ENCODE data around the gene ZNF670.
"Not testable (repeated sequence)": the region's sequence is repeated elsewhere in the genome, so short reads cannot be mapped to it uniquely, and the experiment has no call there.

ZNF670 gene

DNA sequence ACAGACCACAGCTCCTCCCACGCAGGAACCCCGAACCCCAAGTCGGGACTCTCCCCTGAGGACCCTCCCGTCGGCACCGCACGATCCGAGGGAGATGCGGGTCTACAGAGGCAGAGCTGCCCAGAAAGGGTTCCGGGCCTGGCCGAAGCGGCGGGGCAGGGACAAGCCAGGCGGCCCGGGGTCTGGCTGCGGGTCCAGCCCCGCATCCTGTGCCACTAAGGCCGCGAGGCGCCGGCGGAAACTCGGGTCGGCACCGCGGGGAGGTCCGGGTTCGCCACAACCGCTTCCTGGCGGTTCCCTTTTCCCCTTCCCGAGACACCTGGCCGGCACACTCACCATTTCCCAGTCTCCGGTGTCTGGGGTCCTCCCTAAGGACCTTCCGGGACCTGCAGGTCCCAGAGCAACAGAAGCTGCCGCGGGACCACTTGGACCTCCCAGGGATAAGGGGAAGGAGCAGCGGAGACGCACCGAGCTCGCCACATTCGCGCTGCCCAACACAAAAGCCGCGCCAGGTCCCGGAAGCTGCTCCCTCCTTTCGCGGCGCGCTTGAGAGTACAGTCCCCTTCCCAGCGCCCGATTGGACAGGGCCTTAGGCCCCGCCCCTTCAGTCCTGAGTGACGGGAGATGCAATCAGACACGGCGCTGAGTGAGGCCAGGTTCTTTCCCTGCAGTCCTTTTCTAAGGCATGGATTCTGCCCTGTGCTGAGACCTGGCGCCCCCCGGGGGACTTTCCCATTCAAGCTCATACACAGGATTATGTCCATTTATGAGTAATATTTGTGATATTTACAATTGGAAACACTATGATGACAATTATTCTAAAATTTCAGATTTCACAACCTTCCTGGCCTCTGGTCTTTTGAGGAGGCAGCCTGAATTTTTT, at the start of gene ZNF670:
TSS of gene ZNF670 (minus strand) at position 554 of the 883 bp plus-strand sequence. CDS start at position 339, 215 bp downstream.
- DNase-seq (ENCODE audit: low read depth in 2 of 3, low spot score in 2 of 3): peak; percentile 71 to 81 (median 75)

DNA sequence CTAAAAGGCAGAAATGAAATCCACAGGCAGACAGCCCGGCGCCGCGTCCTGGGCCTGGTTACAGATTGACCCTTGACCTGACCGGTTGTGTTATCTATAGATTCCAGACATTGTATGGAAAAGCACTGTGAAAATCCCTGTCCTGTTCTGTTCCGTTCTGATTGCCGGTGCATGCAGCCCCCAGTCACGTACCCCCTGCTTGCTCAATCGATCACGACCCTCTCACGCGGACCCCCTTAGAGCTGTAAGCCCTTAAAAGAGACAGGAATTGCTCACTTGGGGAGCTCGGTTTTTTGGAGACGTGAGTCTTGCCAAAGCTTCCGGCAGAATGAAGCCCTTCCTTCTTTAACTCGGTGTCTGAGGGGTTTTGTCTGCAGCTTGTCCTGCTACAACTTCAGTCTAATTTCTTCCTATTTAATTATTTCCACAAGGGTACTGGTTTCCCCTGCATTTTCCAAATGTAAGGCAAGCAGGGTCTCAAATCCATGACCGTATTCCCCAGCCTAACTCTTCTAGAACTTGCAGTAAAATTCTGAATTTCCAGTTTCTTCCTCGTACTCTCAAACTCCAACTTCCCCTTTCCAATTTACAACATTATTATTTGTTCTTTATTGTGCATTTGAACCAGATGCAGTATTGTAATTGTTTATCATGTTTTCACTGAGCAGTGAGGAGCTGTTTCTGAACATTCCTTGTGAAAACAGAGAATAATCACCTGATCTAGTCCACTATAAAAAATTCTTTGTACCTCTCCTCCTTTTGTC, 49.1 kb upstream of the ZNF670 start:
- not testable (repeated sequence) for DNase-seq (ENCODE audit: low read depth in 2 of 3, low spot score in 2 of 3)

DNA sequence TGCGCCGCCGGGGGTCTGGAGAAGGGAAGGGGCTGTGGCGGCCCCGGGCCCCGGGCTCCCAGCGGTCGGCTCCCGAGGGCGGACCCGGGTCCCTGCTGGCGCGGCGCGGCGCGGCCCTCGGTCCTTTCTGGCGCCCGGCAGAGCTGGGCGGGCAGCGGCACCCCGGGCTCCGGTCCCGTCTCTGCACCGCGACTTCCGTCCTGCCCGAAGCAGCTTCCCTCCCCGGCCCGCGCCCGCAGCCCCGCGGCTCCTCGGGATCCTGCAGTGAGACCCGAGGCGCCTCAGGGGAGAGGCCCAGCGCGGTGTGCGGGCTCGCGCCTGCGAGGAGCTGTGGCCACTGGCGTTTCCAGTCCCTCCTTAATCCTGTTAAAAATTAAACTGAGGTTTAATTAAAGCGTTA, 48.0 kb upstream of the ZNF670 start:
- DNase-seq (ENCODE audit: low read depth in 2 of 3, low spot score in 2 of 3): not testable (repeated sequence)

DNA sequence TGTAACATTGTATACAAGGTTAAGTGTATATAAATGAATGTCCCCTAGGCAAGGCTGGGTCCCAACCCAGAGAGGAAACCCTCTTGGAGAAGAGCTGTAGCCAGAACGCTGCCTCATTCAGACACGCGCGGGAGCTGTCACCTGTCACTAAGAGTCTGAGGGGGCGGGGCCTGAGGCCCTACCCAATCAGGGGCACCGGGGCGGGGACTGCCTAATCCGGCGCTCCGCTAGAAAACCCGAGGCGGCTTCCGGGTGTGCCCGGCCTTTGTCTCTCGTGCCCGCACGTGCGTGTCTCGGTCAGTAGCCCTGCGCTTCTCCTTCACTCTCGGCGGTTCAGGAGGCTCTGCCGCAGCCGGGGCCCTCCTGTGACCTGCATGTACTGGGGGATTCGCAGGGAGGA, 47.6 kb upstream of the ZNF670 start:
- not testable (repeated sequence) for DNase-seq (ENCODE audit: low read depth in 2 of 3, low spot score in 2 of 3)

DNA sequence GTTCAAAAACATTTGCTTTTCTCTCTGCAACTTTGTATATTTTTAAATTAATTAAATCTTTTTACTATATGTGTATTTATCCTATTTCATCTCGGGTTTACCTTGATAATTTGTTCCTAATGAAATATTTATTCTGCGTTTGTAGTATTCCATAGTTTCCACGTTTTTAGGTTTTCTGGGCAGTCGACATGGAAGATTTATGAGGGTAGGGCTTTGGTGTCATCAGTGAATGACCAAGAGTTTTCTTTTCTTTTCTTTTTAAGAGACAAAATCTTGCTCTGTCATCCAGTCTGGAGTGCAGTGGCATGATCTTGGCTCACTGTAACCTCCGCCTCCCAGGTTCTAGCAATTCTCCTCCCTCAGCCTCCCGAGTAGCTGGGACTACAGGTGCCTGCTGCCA, 42.8 kb upstream of the ZNF670 start:
- no peak for DNase-seq (ENCODE audit: low read depth in 2 of 3, low spot score in 2 of 3)

DNA sequence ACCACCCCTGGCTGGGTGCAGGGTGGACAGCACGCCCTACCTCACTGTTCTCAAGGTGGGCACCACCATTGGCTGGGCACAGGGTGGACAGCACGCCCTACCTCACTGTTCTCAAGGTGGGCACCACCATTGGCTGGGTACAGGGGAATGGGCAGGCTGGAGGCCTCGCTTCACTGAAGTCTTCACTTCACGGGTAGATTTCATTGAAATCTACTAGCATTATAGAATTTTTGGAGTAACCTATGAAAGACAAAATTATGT, 41.7 kb upstream of the ZNF670 start:
- DNase-seq (ENCODE audit: low read depth in 2 of 3, low spot score in 2 of 3): not testable (repeated sequence)

DNA sequence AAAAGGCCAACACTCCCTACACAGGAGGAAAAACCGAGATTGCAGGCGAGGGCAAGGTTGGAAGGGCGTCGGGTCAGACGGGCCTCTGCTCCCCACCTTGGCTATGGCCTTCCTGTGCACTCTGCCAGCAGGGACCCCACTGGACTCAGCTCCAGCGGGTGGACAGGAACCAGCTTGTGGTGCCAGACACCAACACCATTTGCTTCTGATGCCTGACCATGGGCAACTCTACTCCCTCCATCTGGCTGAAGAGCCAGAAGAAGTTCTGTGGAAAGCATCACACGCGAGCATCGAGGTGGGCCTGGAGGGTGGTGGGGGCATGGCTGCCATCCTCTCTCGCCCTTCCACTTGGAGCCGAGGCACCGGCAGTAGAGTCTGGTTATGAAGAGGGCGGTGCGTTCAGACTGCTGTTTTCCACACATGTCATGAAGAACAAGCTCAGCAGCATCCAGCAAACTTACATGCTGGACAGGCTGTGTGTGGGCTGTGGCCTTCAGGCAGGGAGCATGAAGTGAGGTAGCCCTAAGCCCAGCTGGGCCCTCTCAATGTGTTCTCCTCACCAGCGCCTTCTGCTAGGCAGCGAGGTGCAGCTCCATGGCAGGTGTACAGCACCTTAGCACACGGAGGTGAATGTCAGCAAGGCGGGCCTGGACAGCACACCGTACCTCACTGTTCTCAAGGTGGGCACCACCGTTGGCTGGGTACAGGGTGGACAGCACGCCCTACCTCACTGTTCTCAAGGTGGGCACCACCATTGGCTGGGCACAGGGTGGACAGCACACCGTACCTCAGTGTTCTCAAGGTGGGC, 41.2 kb upstream of the ZNF670 start:
- no peak for DNase-seq (ENCODE audit: low read depth in 2 of 3, low spot score in 2 of 3)

DNA sequence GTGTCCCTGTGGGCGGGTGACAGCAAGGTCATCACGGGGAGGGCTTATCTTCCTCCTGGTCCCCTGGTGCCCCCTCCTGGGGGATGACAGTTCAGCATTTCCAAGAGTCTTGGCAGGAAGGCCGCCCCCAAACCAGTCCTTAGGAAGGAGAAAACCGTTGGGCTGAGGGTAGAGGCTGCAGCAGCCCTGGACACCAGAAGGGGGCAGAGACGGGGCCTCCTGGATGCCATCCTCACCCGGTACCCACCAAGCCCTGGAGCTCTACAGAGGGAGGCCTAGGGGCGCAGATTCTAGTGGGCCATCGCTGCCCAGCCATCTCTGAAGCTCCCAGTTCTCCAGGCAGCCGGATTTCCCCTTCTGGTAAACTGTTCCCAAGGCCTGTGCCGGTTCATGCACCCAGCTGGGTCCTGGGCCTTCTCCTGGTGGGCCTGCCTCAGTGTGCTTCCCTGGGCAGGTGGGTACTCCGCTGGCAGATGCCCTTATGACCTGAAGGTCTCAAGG, 40.4 kb upstream of the ZNF670 start:
- no peak for DNase-seq (ENCODE audit: low read depth in 2 of 3, low spot score in 2 of 3)

DNA sequence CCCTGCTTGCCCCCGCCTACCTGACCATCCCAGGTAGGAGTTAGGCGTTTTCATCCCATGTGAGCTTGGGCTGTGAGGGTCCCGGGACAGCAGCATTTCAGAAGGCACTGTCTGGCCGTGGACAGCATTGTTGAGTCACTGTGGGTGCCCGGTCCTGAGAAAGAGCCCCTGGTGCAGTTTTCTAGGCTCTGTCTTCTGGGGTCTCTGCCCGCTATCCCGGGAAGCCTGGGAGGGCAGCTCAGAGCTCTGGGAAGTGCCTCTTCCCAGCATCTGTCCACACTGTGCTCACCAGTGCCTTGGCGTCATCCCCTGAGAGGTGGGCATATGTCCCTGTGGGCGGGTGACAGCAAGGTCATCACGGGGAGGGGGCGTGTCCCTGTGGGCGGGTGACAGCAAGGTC, 36.9 kb upstream of the ZNF670 start:
- DNase-seq (ENCODE audit: low read depth in 2 of 3, low spot score in 2 of 3): no peak

DNA sequence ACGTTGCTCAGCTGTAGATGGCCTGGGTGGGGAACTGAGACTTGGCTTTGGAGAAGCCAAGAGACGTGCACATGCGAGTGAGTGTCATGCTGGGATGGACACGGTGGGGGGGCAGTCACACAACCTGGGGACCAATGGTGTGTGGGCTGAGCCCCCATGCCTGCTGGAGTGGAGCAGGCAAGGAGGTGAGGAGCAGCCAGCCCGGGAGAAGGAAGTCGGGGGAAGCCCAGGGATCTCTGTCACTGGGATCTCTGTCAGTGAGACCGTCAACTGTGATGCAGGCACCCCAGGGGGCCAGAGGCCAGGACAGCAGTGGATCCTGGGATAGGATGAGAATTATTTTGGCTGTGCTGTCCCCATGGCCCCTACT, 36.5 kb upstream of the ZNF670 start:
- DNase-seq (ENCODE audit: low read depth in 2 of 3, low spot score in 2 of 3): no peak

DNA sequence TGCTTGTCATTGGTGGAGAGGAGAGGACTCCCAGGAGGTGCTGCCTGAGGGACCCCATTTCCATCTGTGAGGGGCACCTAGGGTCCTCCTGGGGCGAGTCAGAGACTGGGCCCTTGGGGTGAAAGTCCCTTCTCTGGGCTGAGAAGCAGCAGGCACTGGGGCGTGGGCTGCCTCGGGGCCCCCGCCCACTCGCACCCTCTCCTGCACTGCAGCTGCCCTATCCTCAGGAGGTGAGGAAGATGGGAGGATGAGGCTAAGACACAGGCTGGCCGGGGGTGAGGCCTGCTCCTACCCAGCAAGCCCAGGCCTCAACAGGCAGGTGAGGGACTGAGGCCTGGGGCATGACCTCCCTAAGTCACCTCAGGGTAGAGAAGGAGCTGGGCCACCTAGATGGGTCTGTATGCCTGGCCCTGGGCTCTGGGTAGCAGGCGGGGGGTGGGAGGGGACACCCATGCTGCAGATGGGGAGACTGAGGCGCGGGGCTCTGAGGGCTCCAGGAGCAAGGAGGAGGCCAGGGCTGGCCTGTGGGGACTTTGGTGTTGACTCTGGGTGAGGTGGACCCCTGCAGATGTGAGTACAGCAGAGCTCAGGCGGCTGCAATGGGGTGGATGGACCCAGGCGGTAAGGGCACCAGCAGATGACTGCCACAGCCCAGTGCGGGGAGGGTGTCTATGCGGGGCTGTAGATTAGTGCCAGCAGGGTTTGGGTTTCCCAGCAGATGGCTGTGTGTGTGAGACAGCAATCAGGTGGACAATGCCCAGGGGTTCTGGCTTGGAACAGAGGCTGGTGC, 35.9 kb upstream of the ZNF670 start:
- no peak for DNase-seq (ENCODE audit: low read depth in 2 of 3, low spot score in 2 of 3)

DNA sequence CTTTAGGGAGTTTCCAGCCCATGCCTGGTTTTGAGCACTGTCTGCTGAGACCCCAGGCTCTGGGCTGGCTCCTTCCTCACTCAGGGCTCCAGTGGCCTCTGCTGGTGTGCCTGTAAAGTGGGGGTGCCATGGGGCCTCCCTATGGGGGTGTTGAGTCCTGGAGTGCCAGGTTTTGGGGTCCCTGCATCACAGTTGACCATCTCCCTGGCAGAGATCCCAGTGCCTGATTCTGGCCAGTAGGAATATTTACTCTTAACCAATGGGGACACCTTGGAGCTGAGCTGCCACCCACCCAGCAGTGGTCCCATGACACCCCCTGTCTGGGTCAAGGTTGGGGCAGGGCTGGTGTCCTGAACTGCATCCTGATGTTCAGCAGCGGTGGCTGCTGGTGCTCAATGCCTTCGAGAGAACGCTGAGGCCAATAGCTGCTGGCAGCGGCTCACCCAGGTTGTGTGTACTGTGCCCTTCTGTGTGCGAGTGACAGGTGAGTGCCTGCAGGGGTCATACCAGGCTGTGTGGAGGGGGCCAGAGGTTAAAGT, 35.2 kb upstream of the ZNF670 start:
- no peak for DNase-seq (ENCODE audit: low read depth in 2 of 3, low spot score in 2 of 3)

DNA sequence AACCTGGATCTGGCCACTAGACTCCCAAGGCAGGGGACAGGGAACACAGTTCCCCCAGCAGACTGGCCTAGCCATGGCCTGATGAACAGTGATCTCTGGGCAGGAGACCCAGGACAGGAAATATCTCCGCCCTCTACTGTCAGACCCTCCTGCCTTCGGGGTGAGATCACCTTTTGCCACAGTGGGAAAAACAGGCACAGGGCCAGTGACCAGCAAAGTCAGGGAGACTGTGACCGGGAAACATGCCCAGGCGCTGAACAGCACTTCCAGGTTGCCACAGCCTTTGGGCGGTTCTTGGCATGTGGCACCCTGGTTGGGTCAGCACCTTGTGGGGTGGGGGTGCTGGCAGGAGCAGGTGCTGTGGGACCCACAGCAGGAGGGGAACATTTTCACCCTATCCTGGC, 34.5 kb upstream of the ZNF670 start:
- no peak for DNase-seq (ENCODE audit: low read depth in 2 of 3, low spot score in 2 of 3)

DNA sequence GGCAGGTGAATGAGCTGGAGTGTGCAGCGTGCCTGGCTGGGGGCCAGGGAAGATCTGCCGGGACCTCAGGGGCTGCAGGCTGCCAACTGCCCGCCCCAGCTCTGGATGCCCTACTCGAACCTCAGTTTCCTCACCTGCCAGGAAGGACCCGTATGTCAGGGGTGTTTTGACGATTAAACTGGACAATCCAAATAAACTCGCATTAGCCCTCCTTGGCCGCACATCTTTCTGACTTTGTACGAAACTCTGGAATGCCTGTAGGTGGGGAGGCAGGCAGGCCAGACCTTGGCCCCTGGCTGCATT, 33.8 kb upstream of the ZNF670 start:
- DNase-seq (ENCODE audit: low read depth in 2 of 3, low spot score in 2 of 3): no peak

DNA sequence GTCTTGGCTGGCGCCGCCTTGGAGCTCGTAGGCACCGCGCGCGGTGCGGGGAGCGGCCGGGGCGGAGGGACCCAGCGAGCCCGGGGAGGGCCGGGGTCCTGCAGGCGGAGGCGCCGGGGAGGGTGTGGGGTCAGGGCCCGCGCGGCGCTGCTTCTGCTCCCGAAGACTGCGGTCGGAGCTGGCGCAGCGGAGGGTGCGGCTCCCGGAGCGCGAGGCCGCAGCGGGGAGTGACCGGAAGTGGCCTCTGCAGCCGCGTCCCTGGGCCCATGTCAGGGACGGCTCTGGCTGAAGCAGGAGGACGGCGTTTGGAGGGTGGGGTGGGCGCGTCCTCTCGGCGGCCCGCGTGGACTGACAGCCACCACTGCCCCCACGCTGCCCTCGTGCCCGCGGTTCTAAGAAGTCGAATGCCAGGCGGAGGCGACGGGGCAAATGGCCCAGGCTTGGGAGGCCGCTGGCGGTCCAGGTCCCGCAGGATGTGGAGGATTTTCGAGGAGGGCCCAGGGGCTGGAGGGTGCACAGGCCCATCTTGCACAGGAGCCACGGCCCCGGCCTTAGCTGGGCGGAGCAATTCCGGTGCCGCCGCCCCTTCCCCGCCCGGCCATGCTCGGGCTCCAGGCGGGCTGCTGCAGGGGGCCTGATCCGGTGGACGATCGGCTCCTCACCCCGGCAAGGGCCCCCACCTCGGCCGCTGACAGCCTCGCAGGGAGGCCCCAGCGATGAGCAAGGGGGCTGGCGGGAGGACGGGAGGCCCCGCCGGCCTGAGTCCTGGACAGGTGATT, 33.3 kb upstream of the ZNF670 start:
- DNase-seq (ENCODE audit: low read depth in 2 of 3, low spot score in 2 of 3): no peak

DNA sequence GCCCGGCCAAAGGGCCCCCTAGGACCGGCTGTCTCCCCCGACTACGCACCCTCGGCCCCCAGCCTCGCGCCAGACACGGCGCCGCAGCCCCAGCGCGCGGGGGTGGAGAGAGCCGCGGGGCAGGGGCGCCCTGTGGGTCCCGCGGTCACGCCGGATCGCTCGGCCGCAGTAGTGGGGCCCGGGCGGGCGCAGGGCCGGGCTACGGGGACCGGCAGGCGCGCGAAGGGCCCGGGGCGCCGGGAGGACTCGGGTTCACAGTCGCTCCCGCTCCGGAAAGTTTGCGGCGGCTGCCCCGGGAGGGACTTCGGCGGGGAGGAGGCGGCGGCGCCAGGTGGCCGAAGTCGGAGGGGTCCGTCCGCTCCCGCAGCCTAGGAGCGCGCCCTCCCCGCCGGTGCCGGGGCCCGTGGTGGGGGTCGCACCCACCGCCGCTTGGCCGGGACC, 32.7 kb upstream of the ZNF670 start:
- no peak for DNase-seq (ENCODE audit: low read depth in 2 of 3, low spot score in 2 of 3)

DNA sequence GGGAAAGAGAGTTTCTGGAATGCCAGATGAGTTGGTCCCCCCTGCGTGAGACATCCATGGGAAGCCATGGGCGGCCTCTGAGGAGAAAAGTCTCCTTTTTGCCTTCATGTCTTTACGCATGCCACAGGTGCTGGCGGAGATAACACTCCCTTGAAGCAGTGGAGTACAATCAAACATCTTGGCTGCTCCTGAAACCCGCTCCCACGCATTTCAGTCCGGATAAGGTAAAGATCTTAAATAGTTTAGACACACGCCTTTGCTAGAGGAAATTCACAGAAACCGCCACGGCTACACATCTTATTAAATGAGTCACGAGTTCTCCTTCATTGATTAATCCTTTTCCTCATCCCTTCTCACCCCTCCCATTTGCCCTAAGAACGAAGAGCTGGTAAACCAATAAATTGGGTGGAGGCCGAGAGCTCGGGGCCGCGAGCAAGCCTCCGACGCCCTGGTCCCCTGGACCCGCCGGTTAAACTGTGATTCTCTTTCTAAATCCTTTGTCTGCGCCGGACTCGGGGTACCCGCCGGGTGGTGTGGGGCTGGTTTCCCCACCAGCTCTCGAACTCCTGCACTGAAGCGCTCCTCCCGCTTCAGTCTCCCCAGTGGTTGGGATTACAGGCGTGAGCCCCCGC, 32.1 kb upstream of the ZNF670 start:
- no peak for DNase-seq (ENCODE audit: low read depth in 2 of 3, low spot score in 2 of 3)

DNA sequence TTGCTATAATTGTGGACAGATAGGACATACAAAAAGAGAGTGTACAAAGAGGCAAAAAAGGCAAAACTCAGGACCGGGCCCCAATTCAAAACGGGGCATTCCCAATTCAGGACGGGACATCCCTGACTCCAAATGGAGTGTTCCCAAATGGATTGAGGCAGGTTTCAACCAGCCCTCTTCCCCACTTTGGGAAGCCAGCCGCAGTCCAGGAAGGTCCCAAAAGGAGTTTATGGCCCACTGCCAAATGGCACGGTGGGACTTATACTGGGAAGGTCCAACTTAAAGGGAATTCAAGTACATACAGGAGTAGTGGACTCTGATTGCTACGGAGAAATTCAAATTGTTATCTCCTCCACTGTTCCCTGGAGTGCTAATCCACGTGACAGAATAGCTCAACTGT, 29.1 kb upstream of the ZNF670 start:
- DNase-seq (ENCODE audit: low read depth in 2 of 3, low spot score in 2 of 3): no peak

DNA sequence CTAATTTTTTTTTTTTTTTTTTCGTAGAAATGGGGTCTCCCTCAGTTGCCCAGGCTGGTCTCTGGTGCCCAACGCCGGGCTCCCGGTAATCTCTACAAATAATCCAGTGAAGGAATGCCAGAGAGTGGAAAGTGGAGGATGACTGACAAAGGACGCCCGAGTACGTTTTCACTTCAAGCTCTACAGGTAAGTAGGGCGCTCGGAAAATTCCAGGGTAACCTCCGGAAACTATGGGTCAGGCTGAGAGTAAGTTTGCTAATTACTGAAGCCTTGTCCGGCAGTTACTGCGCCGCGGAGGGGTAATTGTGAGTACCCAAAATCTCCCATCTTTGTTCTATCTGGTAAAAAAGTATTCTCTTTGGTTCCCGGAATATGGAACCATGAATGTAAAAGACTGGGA, 27.4 kb upstream of the ZNF670 start:
- no peak for DNase-seq (ENCODE audit: low read depth in 2 of 3, low spot score in 2 of 3)
